CD14-positive monocyte (primary cell): ENCODE results near the gene ELP1. TPM values are rescaled to one million over a fixed set of nuclear protein-coding genes. Genes with fewer than 3 reads are reported as not detected.

Source experiments
- DNase-seq, 3 donors: peaks; one replicate each; pipeline ENCODE4 v3.0.0-alpha.2; 2011 to 2022
- H2AFZ ChIP-seq: 2 replicates; pipeline ENCODE4 v1.6.0; 2012; ENCODE audit warnings: mild to moderate bottlenecking, low read depth, low read length, inconsistent platforms; ENCODE audit not compliant: insufficient read depth, poor library complexity, severe bottlenecking
- H3K27ac ChIP-seq, 2 donors: 1 replicate in 1 of 2; 2 replicates in 1 of 2; pipeline ENCODE4 v1.5.1; 2012 to 2013; ENCODE audit warnings: low read length in 2 of 2, control low read depth in 1 of 2, inconsistent platforms in 1 of 2, low read depth in 1 of 2, mild to moderate bottlenecking in 1 of 2
- H3K27me3 ChIP-seq, 2 donors: one replicate each; pipeline versions ENCODE4 v1.6.0 to v1.6.1; 2011 to 2013; ENCODE audit warnings: low read length in 2 of 2; ENCODE audit not compliant: control insufficient read depth in 2 of 2, insufficient read depth in 2 of 2
- H3K36me3 ChIP-seq, 2 donors: replicated peaks in 1 of 2; 1 replicate in 1 of 2; 2 replicates in 1 of 2; pipeline versions ENCODE4 v1.5.1 to v1.6.1; 2012 to 2013; ENCODE audit warnings: low read length in 2 of 2, control low read depth in 1 of 2, inconsistent platforms in 1 of 2, mild to moderate bottlenecking in 1 of 2; ENCODE audit not compliant: insufficient read depth in 2 of 2, control insufficient read depth in 1 of 2
- H3K4me1 ChIP-seq, 2 donors: 1 replicate in 1 of 2; 2 replicates in 1 of 2; pipeline versions ENCODE4 v1.5.1 to v1.6.1; 2012 to 2013; ENCODE audit warnings: low read length in 2 of 2, control low read depth in 1 of 2, inconsistent platforms in 1 of 2, mild to moderate bottlenecking in 1 of 2, moderate library complexity in 1 of 2; ENCODE audit not compliant: insufficient read depth in 2 of 2, control insufficient read depth in 1 of 2
- H3K4me2 ChIP-seq: replicated peaks from 2 replicates; pipeline ENCODE3; 2012; ENCODE audit warnings: low read length, moderate library complexity, mild to moderate bottlenecking; ENCODE audit not compliant: poor library complexity, severe bottlenecking; ENCODE audit errors: extremely low read depth
- H3K4me3 ChIP-seq, 3 experiments: fragments of 200-600 bp in 1 of 3; sonication (generic) in 1 of 3; replicated peaks in 1 of 3; 1 replicate in 2 of 3; 2 replicates in 1 of 3; pipeline ENCODE4 v1.5.1; 2011 to 2013; ENCODE audit warnings: low read length in 3 of 3, mild to moderate bottlenecking in 3 of 3, control low read depth in 2 of 3, low read depth in 2 of 3, inconsistent platforms in 1 of 3, moderate library complexity in 1 of 3
- H3K79me2 ChIP-seq: 2 replicates; pipeline ENCODE4 v1.6.0; 2012; ENCODE audit warnings: mild to moderate bottlenecking, control low read depth, inconsistent platforms, low read length, moderate library complexity; ENCODE audit not compliant: insufficient read depth
- H3K9ac ChIP-seq: 2 replicates; pipeline ENCODE4 v1.6.0; 2017; ENCODE audit warnings: low read length, mild to moderate bottlenecking; ENCODE audit not compliant: insufficient read depth, poor library complexity, severe bottlenecking
- H3K9me3 ChIP-seq, 2 donors: replicated peaks in 1 of 2; 1 replicate in 1 of 2; 2 replicates in 1 of 2; pipeline versions ENCODE4 v1.5.1 to v1.6.1; 2012 to 2013; ENCODE audit warnings: low read length in 2 of 2, control low read depth in 1 of 2; ENCODE audit not compliant: control insufficient read depth in 1 of 2, insufficient read depth in 1 of 2
- H4K20me1 ChIP-seq: 2 replicates; pipeline ENCODE4 v1.6.0; 2012; ENCODE audit warnings: mild to moderate bottlenecking, low read length, control low read depth, moderate library complexity; ENCODE audit not compliant: insufficient read depth
- H3K27ac Mint-ChIP-seq, 7 donors: one replicate each; pipeline ENCODE4 v1.8.0; 2020; ENCODE audit warnings: mild to moderate bottlenecking in 7 of 7, mixed read lengths in 7 of 7, moderate library complexity in 6 of 7, inconsistent platforms in 2 of 7
- H3K27me3 Mint-ChIP-seq, 3 donors: one replicate each; pipeline ENCODE4 v1.8.0; 2021 to 2022; ENCODE audit warnings: low read depth in 3 of 3, mild to moderate bottlenecking in 3 of 3, mixed read lengths in 3 of 3, moderate library complexity in 3 of 3, inconsistent platforms in 1 of 3
- H3K36me3 Mint-ChIP-seq, 2 donors: one replicate each; pipeline ENCODE4 v1.8.0; 2020; ENCODE audit warnings: mixed read lengths in 2 of 2, inconsistent platforms in 1 of 2, mild to moderate bottlenecking in 1 of 2
- H3K4me1 Mint-ChIP-seq: one replicate; pipeline ENCODE4 v1.8.0; 2020; ENCODE audit warnings: mild to moderate bottlenecking, mixed read lengths
- H3K4me3 Mint-ChIP-seq, 2 donors: one replicate each; pipeline ENCODE4 v1.8.0; 2020; ENCODE audit warnings: mild to moderate bottlenecking in 2 of 2, mixed read lengths in 2 of 2, moderate library complexity in 1 of 2
- H3K9me3 Mint-ChIP-seq, 7 donors: one replicate each; pipeline ENCODE4 v1.8.0; 2020 to 2022; ENCODE audit warnings: mixed read lengths in 7 of 7, mild to moderate bottlenecking in 6 of 7, moderate library complexity in 6 of 7, inconsistent platforms in 2 of 7
- WGBS: methylation state at CpG from one replicate; pipeline ENCODE4 v1.1.5; 2013; ENCODE audit warnings: missing lambda C conversion rate; ENCODE audit not compliant: insufficient coverage; 5-methylcytosine and 5-hydroxymethylcytosine counted together
- intact Hi-C, 2 donors: fragments of 100-400 bp; cut with micrococcal nuclease; formaldehyde crosslinking; loops; one replicate each; pipeline versions ENCODE4 v1.15.0 to v1.15.1; 2023
- polyA plus RNA-seq, 3 donors: library from polyadenylated mRNA; depleted of rRNA in 1 of 3; unstranded in 2 of 3; stranded (reverse) in 1 of 3; fragments of 300-500 nt in 2 of 3; fragments of >200 nt in 1 of 3; fragmentation: Illumina TruSeq in 2 of 3; gene quantifications; 1 replicate in 2 of 3; 2 replicates in 1 of 3; pipeline ENCODE4 v1.2.3, GENCODE V29; 2012 to 2021
- TF ChIP-seq, protein P1 (sequence below): fragments of 200-600 bp; IDR thresholded peaks from one replicate; pipeline ENCODE4 v1.8.0; 2022; ENCODE audit warnings: antibody characterized with exemption, mild to moderate bottlenecking

ELP1 gene
- polyA plus RNA-seq, 3 donors, result 7.9 to 12.2 (median 11.1) TPM

DNA sequence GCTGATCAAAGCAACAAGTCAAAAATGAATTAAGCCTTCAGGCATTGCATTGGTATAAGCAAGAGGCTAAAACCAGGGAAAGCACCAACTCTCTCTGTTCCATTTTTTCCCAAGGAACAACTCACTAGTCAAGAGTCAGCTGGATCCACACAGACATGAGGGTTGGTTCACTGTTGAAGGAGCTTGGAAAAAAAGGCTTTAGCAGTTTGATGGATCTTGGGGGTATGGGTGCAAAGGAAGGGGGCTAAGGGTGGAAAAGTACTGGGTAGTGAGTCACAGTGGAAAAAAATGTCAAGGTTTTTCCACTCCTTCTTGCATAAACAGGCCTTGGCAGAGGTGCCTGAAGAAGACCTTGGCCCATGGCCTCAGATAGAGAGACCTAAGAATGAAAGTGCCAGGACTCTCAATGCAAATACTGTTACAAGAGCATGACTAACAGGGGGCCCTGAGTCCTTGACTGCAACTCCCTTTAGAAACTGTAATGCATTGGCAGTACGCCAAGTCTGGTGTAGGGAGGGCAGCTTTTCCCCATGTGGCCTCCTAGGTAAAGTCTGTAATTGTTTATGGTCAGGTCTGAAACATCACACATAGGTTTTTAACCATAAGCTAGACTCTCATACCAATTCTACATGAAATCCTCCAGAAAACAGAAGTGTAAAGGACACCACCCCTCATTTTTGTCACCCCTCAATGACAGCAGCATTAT is 48.1 kb downstream of the ELP1 start:
- no peak for DNase-seq
- H3K27ac Mint-ChIP-seq, result peak overlapping the region in 1 of 7 donors; percentile 8
- H3K36me3 Mint-ChIP-seq, result peaks cover 52 to 69% of the 10 kb centered on the region in 2 donors
- no peaks in the 10 kb centered on the region for H3K27me3 Mint-ChIP-seq
- no peaks in the 10 kb centered on the region for H3K4me1 ChIP-seq
- no peak overlapping the region for H2AFZ ChIP-seq
- no peak overlapping the region for H3K4me2 ChIP-seq
- H3K9me3 ChIP-seq, result no peaks in the 10 kb centered on the region
- peak overlapping the region in 1 of 2 donors; percentile 4 for H3K27ac ChIP-seq
- H3K27me3 ChIP-seq, result no peaks in the 10 kb centered on the region
- no peak overlapping the region for H3K4me3 Mint-ChIP-seq
- no peaks in the 10 kb centered on the region for H4K20me1 ChIP-seq
- no peak overlapping the region for H3K4me3 ChIP-seq
- H3K79me2 ChIP-seq, result no peaks in the 10 kb centered on the region
- peaks cover 6% of the 10 kb centered on the region for H3K4me1 Mint-ChIP-seq
- TF ChIP-seq, protein P1, sequence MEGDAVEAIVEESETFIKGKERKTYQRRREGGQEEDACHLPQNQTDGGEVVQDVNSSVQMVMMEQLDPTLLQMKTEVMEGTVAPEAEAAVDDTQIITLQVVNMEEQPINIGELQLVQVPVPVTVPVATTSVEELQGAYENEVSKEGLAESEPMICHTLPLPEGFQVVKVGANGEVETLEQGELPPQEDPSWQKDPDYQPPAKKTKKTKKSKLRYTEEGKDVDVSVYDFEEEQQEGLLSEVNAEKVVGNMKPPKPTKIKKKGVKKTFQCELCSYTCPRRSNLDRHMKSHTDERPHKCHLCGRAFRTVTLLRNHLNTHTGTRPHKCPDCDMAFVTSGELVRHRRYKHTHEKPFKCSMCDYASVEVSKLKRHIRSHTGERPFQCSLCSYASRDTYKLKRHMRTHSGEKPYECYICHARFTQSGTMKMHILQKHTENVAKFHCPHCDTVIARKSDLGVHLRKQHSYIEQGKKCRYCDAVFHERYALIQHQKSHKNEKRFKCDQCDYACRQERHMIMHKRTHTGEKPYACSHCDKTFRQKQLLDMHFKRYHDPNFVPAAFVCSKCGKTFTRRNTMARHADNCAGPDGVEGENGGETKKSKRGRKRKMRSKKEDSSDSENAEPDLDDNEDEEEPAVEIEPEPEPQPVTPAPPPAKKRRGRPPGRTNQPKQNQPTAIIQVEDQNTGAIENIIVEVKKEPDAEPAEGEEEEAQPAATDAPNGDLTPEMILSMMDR, result no peak
- peaks cover 24 to 73% of the 10 kb centered on the region in 2 donors for H3K36me3 ChIP-seq
- H3K9ac ChIP-seq, result no peak overlapping the region
- intact Hi-C loops, result no loop called here
- no CpG with 5 or more reads among the region's 1 CpG for WGBS
- no peaks in the 10 kb centered on the region for H3K9me3 Mint-ChIP-seq

DNA sequence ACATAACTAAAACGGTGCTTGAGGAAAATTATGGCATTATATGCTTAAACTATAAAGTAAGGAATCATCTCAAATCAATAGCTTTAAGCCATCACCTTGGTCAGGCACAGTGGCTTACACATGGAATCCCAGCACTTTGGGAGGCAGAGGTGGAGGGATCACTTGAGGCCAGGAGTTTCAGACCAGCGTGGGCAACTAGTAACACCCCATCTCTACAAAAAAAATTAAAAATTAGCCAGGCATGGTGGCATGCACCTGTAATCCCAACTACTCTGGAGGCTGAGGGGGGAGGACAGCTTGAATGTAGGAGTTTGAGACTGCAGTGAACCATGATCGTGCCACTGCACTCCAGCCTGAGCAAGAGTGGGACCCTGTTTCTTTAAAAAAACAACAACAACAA is 49.2 kb downstream of the ELP1 start:
- Mint-ChIP-seq H3K27me3 (no peaks in the 10 kb centered on the region), H3K27ac (no peak overlapping the region), H3K4me3 (no peak overlapping the region), H3K36me3 (peaks cover 48 to 68% of the 10 kb centered on the region in 2 donors), H3K4me1 (peaks cover 6% of the 10 kb centered on the region), H3K9me3 (no peaks in the 10 kb centered on the region)
- no peak overlapping the region for H3K4me2 ChIP-seq
- intact Hi-C loops, result no loop called here
- peaks cover 22 to 73% of the 10 kb centered on the region in 2 donors for H3K36me3 ChIP-seq
- H3K27me3 ChIP-seq, result no peaks in the 10 kb centered on the region
- H3K4me1 ChIP-seq, result no peaks in the 10 kb centered on the region
- H2AFZ ChIP-seq, result no peak overlapping the region
- H3K27ac ChIP-seq, result no peak overlapping the region
- H3K9ac ChIP-seq, result no peak overlapping the region
- no peak for DNase-seq
- WGBS, result no CpG with 5 or more reads among the region's 3 CpGs
- H3K79me2 ChIP-seq, result no peaks in the 10 kb centered on the region
- no peaks in the 10 kb centered on the region for H3K9me3 ChIP-seq
- TF ChIP-seq, protein P1, result no peak
- H3K4me3 ChIP-seq, result no peak overlapping the region
- no peaks in the 10 kb centered on the region for H4K20me1 ChIP-seq
